SK-N-SH (cell line): ENCODE data around the gene PTGIR.

ENCODE experiments used
- CTCF ChIP-seq: fragments of 200-600 bp; sonication (generic); IDR thresholded peaks from 2 replicates; pipeline ENCODE4 v1.6.1; 2017; ENCODE audit warnings: antibody characterized with exemption, mild to moderate bottlenecking, moderate library complexity
- EP300 ChIP-seq, 2 experiments: IDR thresholded peaks; 2 replicates each; pipeline versions ENCODE4 v1.4.0 to v1.6.1; 2012; ENCODE audit warnings: borderline replicate concordance in 1 of 2, low read depth in 1 of 2, low read length in 1 of 2
- EZH2phosphoT487 ChIP-seq: fragments of 200-600 bp; sonication (generic); IDR thresholded peaks from 2 replicates; pipeline ENCODE4 v1.6.1; 2017; ENCODE audit warnings: low read depth, mixed run types, mild to moderate bottlenecking, antibody characterized with exemption, moderate library complexity, borderline replicate concordance
- FOXJ3 ChIP-seq: sonication (generic); formaldehyde crosslinking; IDR thresholded peaks from 2 replicates; pipeline ENCODE4 v1.5.1; 2020; ENCODE audit warnings: mild to moderate bottlenecking, missing genetic modification reagents
- GABPA ChIP-seq: IDR thresholded peaks from 2 replicates; pipeline ENCODE4 v1.4.0; 2012; ENCODE audit warnings: low read depth, mild to moderate bottlenecking
- MEF2A ChIP-seq: IDR thresholded peaks from 2 replicates; pipeline ENCODE4 v1.4.0; 2012; ENCODE audit warnings: low read depth, borderline replicate concordance
- RFX5 ChIP-seq: IDR thresholded peaks from 2 replicates; pipeline ENCODE4 v1.6.1; 2012; ENCODE audit warnings: mild to moderate bottlenecking, improper control_type of control experiment, low read length
- TAF1 ChIP-seq: IDR thresholded peaks from 2 replicates; pipeline ENCODE4 v1.6.1; 2012; ENCODE audit warnings: low read depth, mild to moderate bottlenecking, low read length, moderate library complexity, borderline replicate concordance
- TEAD4 ChIP-seq: IDR thresholded peaks from 2 replicates; pipeline ENCODE4 v1.4.0; 2012; ENCODE audit warnings: mild to moderate bottlenecking, borderline replicate concordance; ENCODE audit not compliant: insufficient read depth
- USF2 ChIP-seq: fragments of 150-350 bp; IDR thresholded peaks from 2 replicates; pipeline ENCODE4 v1.6.1; 2017; ENCODE audit warnings: antibody characterized with exemption, low read length, low read depth, borderline replicate concordance
- YY1 ChIP-seq: IDR thresholded peaks from 2 replicates; pipeline ENCODE4 v1.4.0; 2012; ENCODE audit warnings: low read depth, mild to moderate bottlenecking

- TF ChIP-seq TAF1 (no peak), CTCF (no peak), EP300 (IDR thresholded peaks at IDR 0.05; ENCODE audit: borderline replicate concordance in 1 of 2, low read depth in 1 of 2, low read length in 1 of 2) (no peak), USF2 (no peak), EZH2phosphoT487 (no peak), YY1 (no peak), GABPA (no peak), RFX5 (no peak), TEAD4 (no peak), FOXJ3 (no peak), MEF2A (no peak)
These were observed 15.8 kb upstream of the PTGIR start for GRCh38 chr19:46640656-46641055.
